GM18511 (cell line): ENCODE data around the gene BOD1L1.
A peak's percentile ranks its signal among the peaks of the same experiment; 100 is the strongest.

Experiments
- ATAC-seq: cut with Tn5 transposase; IDR thresholded peaks from one replicate; pipeline ENCODE4 v1.9.1; 2021; ENCODE audit warnings: mild to moderate bottlenecking, moderate library complexity; ENCODE audit not compliant: unreplicated experiment

Gene BOD1L1

DNA sequence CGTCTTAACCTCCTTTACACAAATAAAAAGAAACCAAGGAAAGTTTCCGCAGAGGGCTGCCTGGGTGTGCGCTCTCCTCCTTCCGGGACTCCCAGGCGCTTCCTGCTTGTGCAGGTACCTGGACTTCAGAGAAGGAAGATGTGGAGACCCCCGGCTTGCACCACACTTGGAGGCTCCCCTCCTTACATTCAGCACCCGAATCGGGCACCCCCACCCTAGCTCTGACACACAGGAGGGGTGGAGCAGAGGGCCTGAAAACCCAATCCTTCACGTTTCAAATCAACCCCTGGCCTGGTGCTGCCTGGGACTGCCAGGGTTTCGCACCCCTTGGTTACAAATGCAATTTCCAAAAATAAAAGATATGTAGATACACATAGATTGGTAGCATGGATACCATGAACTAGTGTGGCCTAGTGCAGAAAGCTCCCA, 86.3 kb downstream of the BOD1L1 start:
- ATAC-seq, result no peak

- no peak for ATAC-seq
These were observed 86.9 kb downstream of the BOD1L1 start for GRCh38 chr4:13540446-13541175.

GRCh38 chr4:13539619-13540445, 87.7 kb downstream of the BOD1L1 start:
- ATAC-seq, result no peak

DNA sequence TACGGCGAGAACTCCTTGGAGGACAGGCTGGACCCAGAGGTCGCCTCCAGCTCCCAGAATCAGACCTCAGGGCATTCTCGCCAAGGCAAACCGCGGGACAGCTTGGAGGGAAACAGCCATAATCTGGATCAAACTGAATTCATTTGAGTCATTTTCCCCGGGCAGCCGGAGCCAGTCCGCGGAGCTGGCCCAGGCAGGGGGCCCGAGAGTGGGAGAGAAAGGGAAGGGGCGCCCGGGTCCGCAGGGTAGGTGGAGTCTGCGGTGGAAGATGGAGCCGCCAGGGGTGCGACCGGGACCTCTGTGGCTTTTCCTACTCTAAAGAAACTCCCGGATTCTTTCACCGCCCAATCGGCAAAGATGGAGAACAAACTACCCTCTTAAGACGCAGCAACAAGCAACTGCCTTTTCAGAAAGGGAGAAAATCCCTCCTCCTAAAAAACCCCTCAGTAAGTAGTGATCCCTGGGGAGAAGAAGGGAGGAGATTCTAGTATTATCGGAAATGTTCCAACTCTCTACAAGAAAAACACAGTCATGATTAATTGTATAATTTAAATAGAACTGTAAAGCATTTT, 88.4 kb downstream of the BOD1L1 start:
- ATAC-seq, result no peak

- ATAC-seq, result no peak
These were observed 89.0 kb downstream of the BOD1L1 start for GRCh38 chr4:13538427-13538973.

- no peak for ATAC-seq
These were observed 89.7 kb downstream of the BOD1L1 start for GRCh38 chr4:13537832-13538177.

DNA sequence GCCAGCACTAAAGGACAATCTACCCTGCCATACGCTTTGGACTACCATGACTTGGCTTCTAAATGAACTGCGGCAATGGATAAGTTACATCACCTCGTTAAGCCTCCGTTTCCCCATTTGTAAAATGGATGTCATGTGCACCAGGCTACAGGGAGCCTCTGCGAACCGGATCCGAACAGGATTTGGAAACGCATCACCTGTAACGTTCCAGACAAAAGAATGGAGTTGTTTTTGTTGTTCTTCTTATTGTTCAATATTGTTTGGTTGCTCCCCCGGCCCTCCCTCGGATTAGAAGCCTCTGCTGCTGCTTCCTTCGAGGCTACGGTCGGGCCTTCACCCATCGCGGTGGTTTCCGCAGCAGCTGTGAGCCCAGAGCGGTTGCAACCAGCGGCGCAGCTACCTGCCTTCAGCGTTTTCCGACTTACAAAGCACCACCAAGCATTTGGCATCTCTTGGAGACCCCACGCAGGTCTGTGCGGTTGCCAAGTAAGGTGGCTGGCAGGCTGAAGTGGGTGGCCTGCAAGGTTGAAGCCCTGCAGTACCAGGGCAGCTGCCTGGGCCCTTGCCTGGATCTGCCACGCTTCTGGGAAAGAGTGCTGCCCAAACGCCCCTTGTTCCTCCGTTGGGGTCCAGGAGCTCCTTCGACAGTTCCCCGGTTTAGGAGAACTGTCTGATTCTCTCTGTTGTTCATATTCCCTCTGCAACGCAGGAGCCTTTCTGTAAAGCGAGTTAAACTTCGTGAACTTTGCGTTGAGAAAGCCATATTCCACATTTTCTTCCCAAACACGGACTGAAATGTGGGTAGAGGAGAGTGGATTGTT, 90.3 kb downstream of the BOD1L1 start:
- no peak for ATAC-seq

- no peak for ATAC-seq
These were observed 90.9 kb downstream of the BOD1L1 start for GRCh38 chr4:13536607-13537006.

- ATAC-seq, result no peak
These were observed 91.7 kb downstream of the BOD1L1 start for GRCh38 chr4:13535708-13536361.

DNA sequence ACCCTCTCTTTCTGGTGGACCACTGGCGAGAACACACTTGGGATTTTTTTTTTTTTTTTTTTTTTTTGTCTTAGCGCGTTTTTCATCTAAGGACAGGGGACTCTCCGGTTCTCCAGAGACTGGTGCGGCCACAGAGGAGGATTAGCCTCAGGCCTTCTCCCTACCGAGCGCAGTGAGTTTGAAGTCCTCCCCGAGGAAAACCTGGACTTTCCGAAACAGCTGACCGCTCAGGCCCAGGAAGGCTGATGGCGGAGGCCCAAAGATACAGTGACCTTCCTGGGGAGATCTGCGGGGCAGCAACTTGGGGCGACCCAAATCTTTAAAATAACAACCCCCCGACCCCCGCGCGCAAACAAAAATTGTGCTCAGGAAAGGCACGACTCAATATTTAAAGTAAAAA, 92.4 kb downstream of the BOD1L1 start:
- no peak for ATAC-seq

- no peak for ATAC-seq
These were observed 93.0 kb downstream of the BOD1L1 start for GRCh38 chr4:13534344-13535063.

GRCh38 chr4:13533670-13534343, 93.7 kb downstream of the BOD1L1 start:
- ATAC-seq, result no peak

DNA sequence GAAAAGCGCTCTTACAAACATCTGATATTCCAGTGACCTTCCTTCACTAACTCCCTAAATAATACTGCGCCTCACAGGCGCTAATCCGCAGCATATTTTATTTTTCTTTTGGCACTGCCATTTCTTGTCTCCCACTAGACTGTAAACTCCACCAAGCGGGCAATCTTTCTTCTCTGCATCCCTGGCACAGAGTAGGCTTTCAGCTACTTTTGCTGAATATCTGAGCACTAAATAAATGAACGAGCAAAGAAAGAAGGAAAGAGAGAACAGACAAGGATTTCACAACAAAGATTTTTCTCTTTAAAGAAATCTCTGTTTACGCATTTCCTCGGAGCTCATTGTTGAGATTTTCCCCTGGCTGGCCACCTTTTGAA, 95.9 kb downstream of the BOD1L1 start:
- ATAC-seq, result no peak

DNA sequence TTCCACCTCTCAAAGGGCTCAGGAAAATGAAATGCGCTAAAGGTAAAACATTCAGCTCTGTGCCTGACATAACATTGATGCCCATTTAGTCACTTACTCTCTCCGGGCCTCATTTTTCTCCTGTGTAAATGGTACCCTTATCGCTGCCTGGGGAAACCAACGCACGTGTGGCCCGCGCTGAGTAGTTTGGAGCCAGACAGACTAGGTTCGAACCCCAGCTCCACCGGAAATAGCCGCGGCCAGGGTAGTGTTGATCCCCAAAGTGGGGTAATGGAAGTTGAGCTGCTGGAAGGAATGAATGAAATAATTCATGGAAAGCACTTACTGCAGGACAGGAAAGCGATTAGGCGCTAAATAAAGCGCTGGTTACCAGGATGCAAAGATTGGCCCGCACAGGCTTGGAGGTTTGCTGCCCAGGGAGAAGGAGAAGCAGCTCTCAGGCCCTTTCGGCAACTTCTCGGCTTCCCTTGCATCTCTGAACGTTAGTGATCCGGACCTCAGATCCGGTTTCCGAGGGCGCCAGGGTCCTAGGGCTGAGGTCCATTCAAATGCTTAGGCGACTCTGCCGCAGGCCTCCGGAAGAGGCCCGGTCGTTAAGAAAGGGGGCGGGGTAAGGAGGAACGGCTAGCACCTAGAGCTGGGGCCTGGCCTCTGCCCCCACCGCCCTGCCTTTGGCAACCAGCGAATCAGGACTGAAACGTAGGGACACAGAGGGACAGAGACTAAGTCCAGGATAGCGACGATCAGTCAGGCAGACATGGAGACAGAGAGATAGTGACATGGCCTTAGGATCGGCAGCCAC, 96.5 kb downstream of the BOD1L1 start:
- no peak for ATAC-seq

GRCh38 chr4:13529128-13529919, 98.2 kb downstream of the BOD1L1 start:
- ATAC-seq, result no peak

DNA sequence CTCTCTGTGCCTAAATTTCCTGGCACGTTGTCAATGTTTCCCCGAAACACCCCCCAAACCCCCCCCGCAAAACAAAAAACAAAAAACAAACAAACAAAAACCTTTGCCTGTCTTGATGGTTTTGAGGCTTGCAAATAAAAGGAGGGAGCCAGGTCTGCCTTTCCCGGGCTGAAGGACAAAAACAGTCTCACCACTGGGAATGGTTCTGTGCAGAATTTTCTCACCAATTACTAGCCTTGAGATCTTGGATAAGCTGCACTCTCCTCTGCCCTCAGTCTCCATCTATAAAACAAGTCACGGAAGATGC, 98.8 kb downstream of the BOD1L1 start:
- no peak for ATAC-seq

DNA sequence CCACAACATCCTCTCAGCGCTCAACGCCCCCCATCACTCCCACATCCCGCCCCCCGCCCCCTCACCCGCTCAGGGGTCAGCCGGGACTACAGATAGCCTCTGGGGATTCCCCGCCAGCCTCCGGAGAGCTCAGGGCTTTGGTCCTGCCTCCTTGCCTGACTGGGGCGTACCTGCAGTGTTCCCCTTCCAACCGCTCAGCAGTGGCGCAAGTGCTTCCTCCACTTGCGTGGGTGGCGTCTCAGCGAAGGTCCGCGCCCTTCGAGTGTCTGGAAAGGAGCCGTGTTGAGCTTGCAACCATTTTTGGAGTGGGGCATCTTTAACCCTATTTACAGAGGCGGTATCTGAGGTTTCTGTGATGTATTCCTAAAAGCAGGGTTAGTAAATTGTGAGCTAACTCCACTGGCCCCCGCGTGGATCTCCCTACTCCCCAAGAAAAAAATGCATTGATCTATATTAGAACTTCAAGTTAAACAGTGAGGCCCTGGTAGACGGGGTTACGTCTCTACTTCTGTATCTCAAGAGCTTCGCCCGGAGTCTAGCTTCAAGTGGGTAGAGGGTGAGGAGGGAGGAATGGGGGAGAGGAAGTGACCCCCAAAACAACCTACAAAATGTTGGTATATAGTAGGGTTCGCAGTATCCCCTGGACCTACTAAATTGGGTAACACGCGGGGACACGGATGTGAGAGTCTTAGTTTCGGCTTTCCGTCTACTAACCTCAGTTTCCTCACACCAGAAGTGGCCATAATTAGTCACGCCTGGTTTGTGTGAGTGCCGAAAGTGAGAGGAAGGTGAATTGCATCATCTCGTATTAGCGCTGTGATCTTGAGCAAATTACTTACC, 99.3 kb downstream of the BOD1L1 start:
- ATAC-seq, result peak; percentile 77
